Ectodermal cell (in vitro differentiated cells): ENCODE data around the gene ZNF446. TPM values are rescaled to one million over a fixed set of nuclear protein-coding genes. Genes with fewer than 3 reads are reported as not detected.
"Not testable (repeated sequence)": the region's sequence is repeated elsewhere in the genome, so short reads cannot be mapped to it uniquely, and the experiment has no call there.

Experiments
- H3K27ac ChIP-seq: 2 replicates; pipeline ENCODE4 v1.7.0; 2013; ENCODE audit warnings: mild to moderate bottlenecking, low read depth, low read length; ENCODE audit not compliant: insufficient read depth, poor library complexity, severe bottlenecking
- H3K27me3 ChIP-seq: 2 replicates; pipeline ENCODE4 v1.7.0; 2013; ENCODE audit warnings: mild to moderate bottlenecking, low read length; ENCODE audit not compliant: insufficient read depth, control insufficient read depth, poor library complexity, severe bottlenecking
- H3K36me3 ChIP-seq: one replicate; pipeline ENCODE4 v1.7.0; 2013; ENCODE audit warnings: low read length; ENCODE audit not compliant: control insufficient read depth, insufficient read depth
- H3K4me1 ChIP-seq: one replicate; pipeline ENCODE4 v1.7.0; 2013; ENCODE audit warnings: low read length; ENCODE audit not compliant: control insufficient read depth, insufficient read depth
- H3K4me3 ChIP-seq: 2 replicates; pipeline ENCODE4 v1.7.0; 2013; ENCODE audit warnings: low read depth, low read length, control low read depth; ENCODE audit not compliant: insufficient read depth
- H3K9me3 ChIP-seq: 2 replicates; pipeline ENCODE4 v1.7.0; 2013; ENCODE audit warnings: mild to moderate bottlenecking, low read length, moderate library complexity; ENCODE audit not compliant: control insufficient read depth
- WGBS, 2 experiments: methylation state at CpG; one replicate each; pipeline ENCODE4 v1.1.7; 2013; ENCODE audit warnings: missing lambda C conversion rate in 2 of 2; 5-methylcytosine and 5-hydroxymethylcytosine counted together
- polyA plus RNA-seq, 4 experiments: library from polyadenylated mRNA; stranded (reverse); fragments of 50-300 nt; gene quantifications; one replicate each; pipeline ENCODE4 v1.2.3, GENCODE V29; 2013

ZNF446 gene
- polyA plus RNA-seq (2013, experiment 1 of 4), result 10.7 TPM
- 11.9 TPM for polyA plus RNA-seq (2013, experiment 2 of 4)
- 8.9 TPM for polyA plus RNA-seq (2013, experiment 3 of 4)
- polyA plus RNA-seq (2013, experiment 4 of 4), result 11.8 TPM

DNA sequence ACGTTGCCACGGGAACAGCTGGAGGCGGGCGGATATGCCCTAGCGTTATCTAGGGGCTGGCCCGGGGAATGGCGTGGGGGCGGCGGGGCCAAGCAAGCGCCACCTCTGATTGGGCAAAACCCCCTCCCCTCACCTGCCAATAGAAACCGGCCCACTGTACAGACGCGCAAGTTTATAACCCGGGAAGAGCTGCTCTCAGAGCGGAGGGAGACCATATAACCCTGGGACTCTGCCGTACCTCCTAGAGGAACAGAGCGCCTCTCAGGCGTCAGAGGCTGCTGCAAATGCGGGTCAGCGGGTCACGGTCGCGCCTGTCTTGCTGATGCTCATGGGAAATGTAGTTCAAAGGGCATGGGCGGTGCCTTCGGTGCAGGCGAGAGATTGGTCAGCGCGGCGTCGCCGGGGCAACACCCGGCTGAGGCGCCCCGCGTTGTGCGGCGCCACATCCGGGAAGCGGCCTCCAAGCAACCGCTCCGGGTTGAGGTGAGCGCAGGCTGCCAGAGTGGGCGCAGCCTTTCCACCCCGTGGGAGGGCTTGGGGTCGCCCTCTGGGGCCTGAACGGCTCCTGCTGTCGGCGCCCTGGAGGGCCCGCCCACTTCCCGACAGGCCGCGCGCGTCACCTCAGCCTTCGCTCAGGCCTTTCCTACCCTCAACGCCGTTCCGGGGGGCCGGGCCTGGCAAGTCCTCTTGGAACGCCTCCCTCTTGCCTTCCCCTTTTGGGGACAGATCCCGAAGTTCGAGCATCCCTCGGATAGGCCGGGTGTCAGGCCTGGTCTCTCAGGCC is at the start of gene ZNF446:
ZNF446 (plus strand) TSS at position 639 of the 784 bp plus-strand sequence. CDS start 867 bp downstream, outside the sequence.
- 0% methylated on average over 64 of the region's 64 CpGs for WGBS, 2 experiments
- Histone ChIP-seq H3K9me3 (no peaks in the 10 kb centered on the region), H3K27me3 (no peaks in the 10 kb centered on the region), H3K4me1 (no peaks in the 10 kb centered on the region), H3K36me3 (no peaks in the 10 kb centered on the region), H3K27ac (peak within 1 kb of the TSS; percentile 82), H3K4me3 (peak within 1 kb of the TSS; percentile 72)

DNA sequence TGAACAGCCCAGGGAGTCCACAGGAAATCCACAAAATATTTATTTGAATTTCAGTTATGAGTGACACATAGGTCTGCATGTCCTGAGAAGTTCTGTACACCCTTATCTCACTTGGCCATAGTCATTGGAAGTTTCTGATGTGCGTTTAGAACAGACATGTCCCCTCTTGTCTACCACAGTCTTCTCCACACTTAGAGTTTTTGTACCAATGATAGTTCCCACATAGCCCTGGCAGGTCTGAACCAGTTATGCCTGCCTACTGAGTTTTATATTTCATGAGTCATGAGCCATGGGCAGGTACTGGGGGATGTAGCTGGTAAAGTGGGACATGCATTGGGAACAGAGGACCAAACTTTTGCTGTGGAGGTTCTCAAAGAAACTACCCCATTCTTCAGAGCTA is 47.5 kb upstream of the ZNF446 start:
- H3K4me1 ChIP-seq, result no peaks in the 10 kb centered on the region
- peaks cover 9% of the 10 kb centered on the region for H3K36me3 ChIP-seq
- peaks cover 6% of the 10 kb centered on the region for H3K9me3 ChIP-seq
- WGBS, 2 experiments, result 70 to 75% methylated on average over 1 of the region's 1 CpG
- no peaks in the 10 kb centered on the region for H3K27me3 ChIP-seq
- no peak overlapping the region for H3K27ac ChIP-seq
- H3K4me3 ChIP-seq, result no peak overlapping the region

DNA sequence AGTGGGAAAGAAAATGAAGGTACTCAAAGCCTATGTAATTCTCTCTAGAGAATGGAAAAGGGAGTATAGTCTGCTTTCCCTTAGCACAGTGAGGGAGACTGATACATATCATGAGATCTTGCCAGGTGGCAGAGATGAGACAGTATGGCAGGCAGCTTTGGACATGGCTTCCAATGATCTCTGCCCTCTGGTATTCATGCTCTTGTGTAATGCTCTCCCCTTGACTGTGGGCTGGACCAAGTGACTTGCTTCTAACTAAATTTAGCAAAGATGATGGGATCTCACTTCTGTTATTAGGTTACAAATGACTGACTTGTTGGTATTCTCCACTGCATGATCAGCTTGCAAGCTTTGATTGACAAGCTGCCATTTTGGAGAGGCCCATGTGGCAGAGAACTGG is 46.4 kb upstream of the ZNF446 start:
- Histone ChIP-seq H3K27ac (no peak overlapping the region), H3K9me3 (peaks cover 9% of the 10 kb centered on the region), H3K4me1 (no peaks in the 10 kb centered on the region), H3K27me3 (no peaks in the 10 kb centered on the region), H3K4me3 (no peak overlapping the region), H3K36me3 (peaks cover 20% of the 10 kb centered on the region)

DNA sequence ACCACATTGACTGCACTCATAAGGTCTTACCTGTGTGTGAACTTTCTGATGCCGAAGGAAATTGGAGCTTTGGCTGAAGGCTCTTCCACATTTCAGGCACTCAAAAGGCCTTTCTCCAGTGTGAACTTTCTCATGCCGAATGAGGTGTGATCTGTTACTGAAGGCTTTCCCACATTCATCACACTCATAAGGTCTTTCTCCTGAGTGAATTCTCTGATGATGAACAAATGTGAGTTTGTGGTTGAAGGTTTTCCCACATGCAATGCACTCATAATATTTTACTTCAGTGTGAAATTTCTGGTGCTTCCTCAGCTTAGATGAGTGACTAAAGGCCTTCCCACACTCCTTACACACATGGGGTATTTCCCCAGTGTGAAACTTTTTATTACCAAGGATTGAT is 41.9 kb upstream of the ZNF446 start:
- WGBS, 2 experiments, result 94 to 96% methylated on average over 2 of the region's 2 CpGs
- Histone ChIP-seq H3K4me3 (no peak overlapping the region), H3K4me1 (no peaks in the 10 kb centered on the region), H3K36me3 (peaks cover 45% of the 10 kb centered on the region), H3K9me3 (peaks cover 9% of the 10 kb centered on the region), H3K27ac (no peak overlapping the region), H3K27me3 (no peaks in the 10 kb centered on the region)

DNA sequence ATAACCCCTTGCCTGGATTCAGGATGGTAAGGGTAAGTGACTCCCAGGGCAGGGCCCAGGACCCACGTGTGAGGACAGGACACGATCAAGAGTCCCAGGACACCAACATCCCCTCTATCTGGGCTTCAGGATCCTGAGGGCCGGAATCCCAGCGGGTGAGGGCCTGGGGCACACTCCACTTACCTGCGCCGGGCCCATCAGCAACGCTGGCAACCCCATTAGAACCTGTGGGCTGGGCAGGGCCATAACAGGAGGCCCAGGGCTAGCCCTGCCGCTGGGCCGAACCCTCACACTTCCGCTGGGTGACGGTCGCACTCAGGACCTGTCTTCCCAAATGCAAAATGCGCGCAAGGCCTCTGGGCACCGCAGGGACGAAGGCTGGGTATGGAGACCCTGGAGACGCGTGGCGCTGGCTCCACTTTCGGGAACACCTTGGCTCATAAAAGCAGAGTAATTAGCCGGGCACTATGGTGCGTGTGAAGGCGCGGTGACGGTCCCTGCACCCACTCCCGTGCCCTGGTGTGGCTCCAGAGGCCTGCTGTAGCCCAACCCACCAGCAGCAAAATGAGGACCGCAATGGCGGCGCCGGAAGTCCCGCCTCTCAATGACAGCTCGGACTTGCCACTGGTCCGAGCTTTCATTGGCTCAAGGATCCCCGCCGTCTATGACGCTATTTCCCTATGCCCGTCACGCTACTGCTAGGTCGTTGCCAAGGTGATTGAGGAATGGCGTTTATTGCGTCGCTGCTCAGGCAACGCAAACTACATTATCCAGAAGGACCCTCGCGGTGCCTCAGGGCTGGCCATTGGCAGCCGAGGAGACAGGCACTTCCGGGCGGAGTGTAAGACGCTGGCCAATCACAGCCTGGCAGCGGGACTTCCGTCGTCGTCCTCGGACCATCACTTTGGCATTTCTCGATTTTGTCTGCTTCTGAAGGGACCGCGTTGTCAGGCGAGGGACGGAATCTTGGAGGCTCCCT is 36.3 kb upstream of the ZNF446 start, which contains the start of gene ZNF132:
ZNF132 (minus strand) TSS at position 578 of the 979 bp plus-strand sequence; CDS start at position 246, 332 bp downstream.
- Histone ChIP-seq H3K9me3 (peaks cover 3% of the 10 kb centered on the region), H3K4me3 (peak within 1 kb of the TSS; percentile 69), H3K4me1 (no peaks in the 10 kb centered on the region), H3K27me3 (peaks cover 19% of the 10 kb centered on the region), H3K27ac (no peak within 1 kb of the TSS), H3K36me3 (peaks cover 23% of the 10 kb centered on the region)
- WGBS, 2 experiments, result 24 to 27% methylated on average over 59 of the region's 59 CpGs

DNA sequence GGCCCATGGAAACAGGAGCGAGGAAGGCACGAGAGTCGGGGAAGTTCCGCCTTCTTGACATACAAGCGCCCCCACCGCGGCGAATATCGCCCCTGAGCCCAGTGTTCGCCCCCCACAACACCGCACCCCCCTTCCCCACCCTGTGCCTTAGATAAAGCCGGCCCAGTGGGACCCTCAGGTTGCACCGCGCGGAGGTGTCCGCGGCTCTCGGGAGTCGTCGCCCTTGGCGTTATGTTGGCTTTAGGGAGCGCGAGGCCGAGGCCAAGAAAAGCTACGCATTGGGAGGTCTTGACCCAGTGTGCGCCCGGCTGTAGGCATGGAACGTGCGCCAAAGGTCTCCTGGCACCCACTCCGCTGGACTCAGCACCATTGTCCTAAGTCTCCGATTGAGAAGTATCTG is 35.6 kb upstream of the ZNF446 start:
- Histone ChIP-seq H3K27ac (no peak overlapping the region), H3K4me3 (peak overlapping the region; percentile 69), H3K4me1 (no peaks in the 10 kb centered on the region), H3K36me3 (peaks cover 16% of the 10 kb centered on the region), H3K27me3 (peaks cover 23% of the 10 kb centered on the region), H3K9me3 (peaks cover 3% of the 10 kb centered on the region)
- 61% methylated on average over 31 of the region's 31 CpGs for WGBS, 2 experiments

DNA sequence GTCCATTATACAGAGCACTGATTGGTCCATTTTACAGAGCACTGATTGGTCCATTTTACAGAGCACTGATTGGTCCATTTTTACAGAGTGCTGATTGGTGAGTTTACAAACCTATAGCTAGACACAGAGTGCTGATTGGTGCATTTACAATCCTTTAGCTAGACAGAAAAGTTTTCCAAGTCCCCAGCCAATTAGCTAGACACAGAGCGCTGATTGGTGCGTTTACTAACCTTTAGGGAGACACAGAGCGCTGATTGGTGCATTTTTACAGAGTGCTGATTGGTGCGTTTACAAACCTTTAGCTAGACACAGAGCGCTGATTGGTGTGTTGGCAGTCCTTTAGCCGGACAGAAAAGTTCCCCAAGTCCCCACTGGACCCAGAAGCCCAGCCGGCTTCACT is 33.2 kb upstream of the ZNF446 start:
- H3K36me3 ChIP-seq, H3K9me3 ChIP-seq, H3K4me3 ChIP-seq, H3K4me1 ChIP-seq, H3K27ac ChIP-seq: not testable (repeated sequence)
- 79 to 80% methylated on average over 7 of the region's 7 CpGs for WGBS, 2 experiments
- peaks cover 29% of the 10 kb centered on the region for H3K27me3 ChIP-seq

DNA sequence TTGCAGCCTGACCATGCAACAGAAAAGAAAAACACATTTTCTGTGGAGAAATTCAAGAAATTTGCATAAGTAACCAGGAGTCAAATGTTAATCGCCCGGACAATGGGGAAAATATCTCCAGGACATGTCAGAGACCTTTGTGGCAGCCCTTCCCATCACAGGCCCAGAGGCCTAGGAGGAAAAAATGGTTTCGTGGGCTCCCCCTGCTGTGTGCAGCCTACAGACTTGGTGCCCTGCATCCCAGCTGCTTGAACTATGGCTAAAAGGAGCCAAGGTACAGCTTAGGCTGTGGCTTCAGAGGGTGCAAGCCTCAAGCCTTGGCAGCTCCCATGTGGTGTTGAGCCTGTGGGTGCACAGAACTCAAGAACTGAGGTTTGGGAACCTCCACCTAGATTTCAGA is 27.3 kb upstream of the ZNF446 start:
- not testable (repeated sequence) for H3K9me3 ChIP-seq, H3K36me3 ChIP-seq, H3K27ac ChIP-seq, H3K4me1 ChIP-seq, H3K4me3 ChIP-seq
- peaks cover 56% of the 10 kb centered on the region for H3K27me3 ChIP-seq
- WGBS, 2 experiments, result 75 to 76% methylated on average over 3 of the region's 3 CpGs

DNA sequence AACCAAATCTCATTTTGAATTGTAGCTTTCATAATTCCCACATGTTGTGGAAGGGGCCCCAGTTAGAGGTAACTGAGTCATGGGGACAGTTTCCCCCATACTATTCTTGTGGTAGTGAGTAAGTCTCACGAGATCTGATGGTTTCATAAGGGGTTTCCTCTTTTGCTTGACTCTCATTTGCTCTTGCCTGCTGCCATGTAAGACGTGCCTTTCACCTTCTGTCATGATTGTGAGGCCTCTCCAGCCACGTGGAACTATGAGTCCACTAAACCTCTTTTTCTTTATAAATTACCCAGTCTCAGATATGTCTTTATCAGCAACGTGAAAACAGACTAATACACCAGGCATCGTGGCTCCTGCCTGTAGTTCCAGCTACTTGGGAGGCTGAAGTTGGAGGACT is 26.2 kb upstream of the ZNF446 start:
- H3K9me3 ChIP-seq, H3K4me1 ChIP-seq, H3K36me3 ChIP-seq, H3K27ac ChIP-seq, H3K4me3 ChIP-seq: not testable (repeated sequence)
- WGBS, 2 experiments, result 44 to 60% methylated on average over 5 of the region's 5 CpGs
- peaks cover 46% of the 10 kb centered on the region for H3K27me3 ChIP-seq

DNA sequence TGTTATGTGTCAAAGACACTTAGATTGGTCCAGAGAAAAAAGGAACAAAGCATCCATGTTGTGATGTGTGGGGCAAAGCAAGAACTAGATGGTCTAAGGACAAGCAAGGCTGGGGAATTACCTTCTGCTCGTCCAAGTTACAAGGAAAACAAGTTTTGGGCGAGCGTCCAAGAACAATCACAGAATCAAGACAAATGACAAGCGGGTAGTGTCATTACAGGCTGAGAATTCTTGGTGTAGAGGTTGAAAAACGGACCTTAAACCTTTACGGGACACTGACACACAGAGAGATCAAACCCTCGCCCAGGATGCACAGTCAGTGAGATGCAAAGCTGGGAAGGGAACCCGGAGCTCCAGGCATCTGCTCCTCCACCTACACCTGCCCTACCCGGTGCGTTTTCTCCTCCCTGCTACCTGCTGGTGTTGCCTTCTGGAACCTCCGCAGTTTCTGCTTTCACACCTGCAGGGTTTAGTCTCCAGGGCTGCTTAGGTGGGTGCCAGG is 25.2 kb upstream of the ZNF446 start:
- Histone ChIP-seq H3K36me3 (no peaks in the 10 kb centered on the region), H3K4me3 (peak overlapping the region; percentile 45), H3K4me1 (no peaks in the 10 kb centered on the region), H3K27ac (no peak overlapping the region), H3K27me3 (peaks cover 43% of the 10 kb centered on the region), H3K9me3 (peaks cover 2% of the 10 kb centered on the region)
- 22 to 26% methylated on average over 11 of the region's 11 CpGs for WGBS, 2 experiments
